ENCODE results near the gene MSH5.
A peak's percentile ranks its signal among the peaks of the same experiment; 100 is the strongest.
"Not testable (repeated sequence)": the region's sequence is repeated elsewhere in the genome, so short reads cannot be mapped to it uniquely, and the experiment has no call there.

The MSH5 gene

DNA sequence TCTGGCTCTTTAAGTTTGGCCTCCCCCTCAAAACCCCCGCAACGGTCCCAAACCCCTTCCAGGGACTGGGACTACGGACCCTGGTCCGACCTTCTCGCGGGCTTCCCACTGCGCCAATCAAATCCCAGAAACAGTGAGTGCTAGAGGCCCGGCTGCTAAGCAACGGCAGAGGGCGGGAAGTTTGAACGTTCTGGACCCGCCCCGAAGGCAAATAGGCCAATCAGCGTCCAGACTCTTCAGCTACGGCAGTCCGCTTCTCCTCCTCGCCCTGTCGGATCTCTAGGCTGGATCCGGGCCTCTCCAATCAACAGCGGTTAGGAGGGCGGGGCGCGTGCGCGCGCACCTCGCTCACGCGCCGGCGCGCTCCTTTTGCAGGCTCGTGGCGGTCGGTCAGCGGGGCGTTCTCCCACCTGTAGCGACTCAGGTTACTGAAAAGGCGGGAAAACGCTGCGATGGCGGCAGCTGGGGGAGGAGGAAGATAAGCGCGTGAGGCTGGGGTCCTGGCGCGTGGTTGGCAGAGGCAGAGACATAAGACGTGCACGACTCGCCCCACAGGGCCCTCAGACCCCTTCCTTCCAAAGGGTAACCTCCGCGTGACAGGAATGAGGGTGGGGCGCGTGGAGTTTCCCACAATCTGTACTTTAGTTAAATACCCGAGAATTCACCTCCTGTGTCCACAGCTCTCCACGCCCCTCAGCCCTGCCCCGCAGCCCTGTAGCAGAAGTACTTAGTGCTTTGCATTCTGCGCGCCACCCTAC lies at the start of gene MSH5:
MSH5 (plus strand) TSS at position 367 of the 758 bp plus-strand sequence. CDS start 462 bp downstream, outside the sequence.
- peak; percentile 100 for DNase-seq

DNA sequence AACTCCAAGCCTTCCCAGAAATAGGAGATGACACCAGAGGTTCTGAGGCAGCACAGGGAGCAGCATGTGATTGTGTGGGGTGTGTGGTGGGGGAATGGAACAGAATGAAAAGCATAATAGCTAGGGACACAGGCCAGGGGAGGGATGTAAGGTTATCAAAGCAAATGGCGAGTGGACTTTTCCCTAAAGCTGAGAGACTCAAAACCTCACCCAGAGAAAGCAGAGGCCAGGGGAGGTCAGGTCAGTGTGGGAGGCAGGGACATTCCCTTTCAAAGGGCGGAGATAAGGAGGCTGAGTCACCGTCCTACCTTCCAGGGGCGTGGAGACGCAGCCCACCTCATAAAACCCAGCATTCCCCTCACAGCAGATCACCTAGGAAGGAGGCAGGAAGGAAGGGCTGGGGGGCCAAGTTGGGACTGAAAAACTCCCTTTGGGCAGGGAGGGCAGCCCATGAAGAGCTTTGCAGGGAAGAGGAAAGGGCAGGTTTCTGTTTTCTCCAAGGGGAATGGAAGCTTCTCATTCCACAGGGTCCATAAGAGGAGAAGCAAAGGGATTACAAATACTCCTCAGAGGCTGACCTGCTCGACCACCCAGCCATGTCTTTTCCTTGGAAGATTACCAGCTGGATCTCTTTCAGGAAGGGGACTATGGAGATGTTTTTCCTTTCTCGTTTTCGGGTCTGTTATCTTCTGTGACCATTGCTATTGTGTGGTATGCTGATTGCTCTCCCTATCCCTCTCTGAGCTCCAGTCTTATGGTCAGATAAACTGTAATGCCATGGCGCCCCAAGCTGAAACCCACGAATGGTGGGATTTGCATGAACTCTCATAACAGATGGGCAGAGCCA lies 49.4 kb upstream of the MSH5 start:
- peak; percentile 71 for DNase-seq

DNA sequence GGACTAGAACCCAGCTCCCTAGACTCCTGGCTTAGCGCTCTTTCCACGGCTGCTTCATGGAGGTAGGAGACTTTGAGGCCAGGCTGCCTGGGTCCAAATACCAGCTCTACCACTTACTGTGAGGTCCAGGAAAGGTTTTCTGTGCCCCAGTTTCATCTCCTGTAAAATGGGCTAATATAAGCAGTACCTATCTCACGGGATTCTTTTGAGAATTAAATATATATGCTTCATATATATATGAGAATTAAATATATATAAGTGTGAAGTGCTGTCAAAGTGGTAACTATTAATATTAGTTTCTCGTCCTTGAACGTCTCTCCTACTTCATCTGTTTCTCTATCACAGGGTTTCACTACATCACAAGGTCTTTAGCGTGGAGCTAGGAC lies 48.7 kb upstream of the MSH5 start:
- no peak for DNase-seq

DNA sequence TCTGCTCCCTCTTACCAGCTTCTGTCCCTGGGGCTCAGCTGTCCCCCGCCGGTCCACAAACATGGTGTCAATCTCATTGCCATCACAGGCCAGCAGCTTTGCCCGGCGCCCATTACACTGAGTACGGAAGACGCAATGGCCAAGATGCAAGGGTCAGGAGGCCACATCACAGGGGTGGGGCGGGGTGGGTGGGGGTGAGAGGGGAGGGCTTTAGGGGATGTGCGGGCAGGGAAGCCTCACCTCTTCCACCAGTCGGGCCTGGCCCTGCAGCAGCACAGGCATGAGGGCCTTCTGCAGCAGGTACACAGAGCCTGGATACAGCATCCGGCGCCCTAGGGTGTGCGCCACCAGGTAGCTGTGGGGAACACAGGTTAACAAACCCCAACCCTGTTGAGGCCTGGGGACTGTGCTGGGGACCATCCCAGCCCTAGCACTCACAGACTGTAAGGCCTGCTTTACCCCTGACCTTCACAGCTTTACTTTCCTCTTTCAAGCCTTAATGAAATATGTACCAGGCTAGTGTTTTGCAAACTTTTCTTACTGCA lies 48.2 kb upstream of the MSH5 start:
- no peak for DNase-seq

DNA sequence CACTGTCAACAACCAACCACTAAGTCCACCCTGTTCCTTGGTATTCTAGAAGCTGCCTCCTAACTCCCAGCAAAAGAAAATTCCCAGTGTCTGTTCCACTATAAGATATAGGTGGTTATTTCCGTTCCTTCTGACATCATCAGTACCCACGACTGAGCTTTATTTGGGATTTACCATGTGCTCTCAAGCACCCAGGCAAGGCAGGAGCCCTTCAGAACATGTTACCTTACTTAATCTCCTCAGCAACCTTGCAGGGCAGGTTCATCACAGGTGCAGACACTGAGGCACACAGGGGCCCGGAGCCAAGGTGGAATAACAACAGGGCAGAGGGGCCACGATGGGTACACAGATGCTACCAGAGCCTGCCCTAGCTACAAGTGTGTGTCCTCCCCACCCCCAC lies 47.5 kb upstream of the MSH5 start:
- no peak for DNase-seq

DNA sequence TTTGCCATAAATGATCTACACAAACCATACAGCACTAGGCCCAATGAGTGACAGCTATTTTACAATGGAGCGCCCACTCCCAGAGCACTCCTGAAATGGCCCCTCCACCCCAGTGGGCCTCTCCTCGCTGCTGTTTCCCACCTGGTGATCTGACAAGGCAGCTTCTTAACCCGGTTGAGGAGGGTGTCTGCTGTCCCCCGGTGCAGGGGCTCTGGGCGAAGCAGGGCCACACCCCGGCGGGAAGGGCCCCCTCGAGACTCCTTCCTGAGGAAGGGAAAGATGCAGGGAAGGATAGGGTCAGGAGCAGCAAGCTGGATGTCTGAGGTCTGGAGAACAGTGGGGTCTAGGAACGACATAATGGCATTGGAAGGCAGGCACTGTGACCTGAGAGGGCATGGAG lies 46.9 kb upstream of the MSH5 start:
- DNase-seq, result no peak

DNA sequence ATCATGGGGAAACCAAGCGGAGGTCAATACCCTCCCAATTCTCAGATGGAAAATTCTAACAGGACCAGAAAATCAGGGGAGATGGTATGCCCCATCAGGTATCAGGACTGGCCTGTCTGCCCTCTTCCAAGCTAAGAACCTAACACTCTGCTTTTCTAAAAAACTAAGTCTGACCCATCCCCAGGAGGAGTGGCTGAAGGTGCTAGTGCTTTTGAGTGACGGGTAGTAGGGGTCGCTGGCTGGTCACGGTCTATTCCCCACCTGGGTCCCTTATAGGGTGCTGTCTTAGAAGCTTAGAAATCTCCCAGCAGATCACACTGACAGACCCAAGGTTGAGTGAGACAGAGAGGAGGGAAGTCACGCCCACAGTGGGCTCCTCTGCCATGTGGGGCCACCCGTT lies 46.3 kb upstream of the MSH5 start:
- no peak for DNase-seq

DNA sequence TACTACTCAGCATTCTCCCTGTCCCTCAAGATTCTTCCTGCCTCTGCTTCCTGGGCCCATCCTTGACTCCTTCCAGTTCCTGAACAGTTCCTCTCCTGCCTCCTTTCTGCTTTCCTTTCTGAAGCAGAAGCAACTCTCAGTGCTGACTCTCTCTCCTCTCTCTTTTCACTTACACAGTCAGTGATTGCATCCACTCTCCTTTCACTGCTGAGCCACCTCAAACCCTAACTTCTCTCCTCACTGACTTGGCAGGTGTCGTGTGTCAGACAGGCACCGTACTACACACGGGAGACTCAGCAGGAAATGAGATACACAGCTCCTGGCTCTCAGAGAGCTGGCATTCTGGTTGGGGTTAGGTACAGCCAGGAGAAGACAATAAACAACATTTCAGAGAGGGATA lies 42.2 kb upstream of the MSH5 start:
- no peak for DNase-seq

DNA sequence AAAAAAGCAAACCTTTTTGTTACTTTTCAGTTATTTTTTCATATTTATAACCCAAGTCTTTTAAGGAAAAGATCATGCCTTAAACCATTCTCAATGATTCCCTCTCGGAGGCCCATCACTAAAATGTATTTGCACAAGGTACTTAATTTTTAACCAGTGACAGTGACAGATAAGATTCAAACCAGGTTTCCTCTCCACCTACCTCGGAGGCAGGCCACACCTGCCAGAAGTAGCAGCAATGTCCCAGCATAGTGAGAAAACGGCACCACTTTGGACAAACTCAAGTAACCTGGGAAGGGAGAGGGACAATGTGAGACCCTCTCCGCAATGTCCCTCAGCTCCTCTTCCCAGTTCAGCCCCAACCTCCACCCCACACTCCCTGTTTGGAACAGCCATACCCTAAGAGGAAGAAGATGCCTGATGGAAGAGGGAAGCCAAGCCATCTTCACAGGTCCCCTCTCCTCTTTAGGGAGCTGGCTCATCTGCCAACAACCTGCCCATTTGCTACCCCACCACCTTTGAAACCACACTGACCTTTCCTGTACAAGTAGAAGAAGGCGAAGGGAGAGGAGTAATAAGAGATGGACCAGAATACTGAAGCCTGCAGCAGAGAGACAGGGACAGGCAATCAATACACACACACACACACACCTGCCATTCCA lies 38.9 kb upstream of the MSH5 start:
- no peak for DNase-seq

DNA sequence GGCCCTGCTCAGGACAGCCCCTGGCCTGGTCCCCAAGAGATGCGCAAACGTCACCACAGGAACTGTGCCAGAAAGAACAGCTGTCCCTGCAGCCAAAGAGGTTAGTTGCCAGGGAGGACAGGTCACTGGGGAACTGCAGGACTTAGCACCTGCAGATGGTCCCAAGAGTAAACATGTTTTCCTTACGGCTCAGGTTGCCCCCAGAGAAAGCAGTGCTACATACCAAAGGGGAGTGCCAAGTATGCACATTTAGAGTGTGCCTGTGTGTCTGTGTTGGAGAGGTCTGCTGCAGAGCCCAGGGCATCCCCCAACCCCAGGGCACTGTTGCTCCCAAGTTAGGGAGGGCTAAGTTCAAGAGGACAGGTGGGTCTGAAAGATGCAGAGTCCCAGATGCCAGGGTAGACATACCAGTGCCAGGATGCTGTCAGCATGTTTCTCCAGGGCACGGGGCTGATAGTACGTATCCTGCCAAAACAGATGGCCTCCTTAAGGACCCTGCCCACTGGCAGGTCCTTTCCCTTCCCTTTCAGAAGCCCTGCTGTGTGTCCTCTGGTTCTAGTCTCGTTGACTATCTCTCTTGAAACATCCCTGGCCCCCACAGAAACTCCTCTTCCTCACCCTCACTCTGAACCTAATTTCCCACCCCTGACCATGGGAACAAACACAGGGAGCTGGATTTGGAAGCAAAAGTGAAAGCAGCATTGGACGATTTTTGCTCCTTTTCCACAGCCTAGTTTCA lies 38.0 kb upstream of the MSH5 start:
- peak; percentile 68 for DNase-seq

DNA sequence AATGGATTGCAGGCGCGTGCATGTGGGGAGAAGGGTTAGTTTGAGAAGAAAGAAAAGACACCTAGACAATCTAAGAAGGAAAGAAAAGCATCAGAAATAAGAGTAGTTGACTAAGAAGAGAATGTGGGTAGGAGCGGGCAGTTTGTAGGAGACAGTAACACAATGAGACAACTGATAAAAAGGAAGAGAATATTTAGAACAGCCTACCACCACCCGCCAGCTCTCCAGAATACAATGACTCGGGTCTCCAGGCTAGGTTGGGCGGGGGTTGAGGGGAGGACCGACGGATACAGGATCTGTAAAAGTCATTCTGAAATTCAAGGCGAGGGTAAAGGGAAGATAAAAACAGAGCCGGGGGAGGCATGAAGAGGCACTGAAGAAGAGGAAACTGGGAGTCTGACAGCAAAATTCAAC lies 37.4 kb upstream of the MSH5 start:
- DNase-seq, result no peak

DNA sequence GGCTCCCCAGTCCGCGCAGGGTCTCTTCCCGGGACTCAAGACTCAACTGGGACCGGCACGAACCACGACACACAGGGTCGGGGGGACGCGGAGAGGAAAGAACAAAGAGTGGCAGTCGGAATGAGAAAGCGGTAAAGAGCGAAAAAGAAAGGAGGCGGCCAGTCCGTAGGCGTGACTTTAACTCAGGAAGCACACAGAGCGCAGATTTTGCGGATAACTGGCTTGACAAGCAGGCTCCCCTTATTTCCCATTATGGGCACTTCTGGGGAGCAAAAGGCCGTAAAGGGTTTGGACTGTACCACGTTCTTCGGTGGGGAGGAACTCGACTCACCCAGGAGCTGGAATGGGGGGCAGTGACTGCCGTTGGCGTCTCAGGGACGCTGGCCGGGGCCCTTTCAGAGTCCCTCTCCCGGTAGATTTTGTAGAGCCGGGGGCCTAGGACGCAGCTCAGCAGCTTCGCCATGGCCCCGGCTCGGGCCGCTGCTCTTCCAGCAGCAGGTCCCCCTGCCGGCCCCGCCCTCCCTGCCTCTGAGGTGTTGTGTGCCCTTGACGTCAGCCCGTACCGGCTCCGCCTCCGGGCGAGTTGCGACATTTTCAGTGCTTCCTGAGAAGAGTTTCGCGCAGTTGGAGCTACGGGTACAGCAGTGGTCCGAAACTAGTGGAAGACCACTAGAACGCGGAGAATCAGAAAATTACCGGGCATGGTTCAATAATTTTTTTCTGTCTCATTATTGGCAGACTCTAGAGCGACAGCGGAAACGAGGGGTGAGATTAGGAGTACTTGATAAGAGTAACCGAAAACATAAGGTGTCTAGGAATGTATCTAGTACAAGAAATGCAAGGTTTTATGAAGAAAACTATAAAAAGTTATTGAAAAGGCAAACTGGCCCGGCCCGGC lies 36.7 kb upstream of the MSH5 start, which contains the start of gene ABHD16A:
ABHD16A (minus strand) TSS at position 506 of the 898 bp plus-strand sequence; CDS start at position 463, 43 bp downstream.
- peak; percentile 99 for DNase-seq

DNA sequence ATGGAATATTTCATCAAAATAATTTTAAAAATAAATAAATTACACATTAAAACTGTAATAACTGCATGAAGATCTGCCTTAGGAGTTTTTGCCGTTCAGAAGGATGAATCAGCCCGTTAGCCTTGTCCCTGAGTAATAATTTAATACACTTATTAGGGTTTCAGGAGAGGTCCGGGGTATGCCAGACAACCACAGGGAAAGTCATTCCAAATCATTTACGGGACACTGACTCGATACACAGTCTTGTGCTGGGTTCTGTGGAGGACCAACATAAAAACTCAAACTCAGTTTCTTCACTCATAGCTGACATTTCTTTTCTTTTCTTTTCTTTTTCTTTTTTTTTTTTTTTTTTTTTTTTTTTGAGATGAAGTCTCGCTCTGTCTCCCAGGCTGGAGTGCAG lies 33.9 kb upstream of the MSH5 start:
- DNase-seq, result no peak

DNA sequence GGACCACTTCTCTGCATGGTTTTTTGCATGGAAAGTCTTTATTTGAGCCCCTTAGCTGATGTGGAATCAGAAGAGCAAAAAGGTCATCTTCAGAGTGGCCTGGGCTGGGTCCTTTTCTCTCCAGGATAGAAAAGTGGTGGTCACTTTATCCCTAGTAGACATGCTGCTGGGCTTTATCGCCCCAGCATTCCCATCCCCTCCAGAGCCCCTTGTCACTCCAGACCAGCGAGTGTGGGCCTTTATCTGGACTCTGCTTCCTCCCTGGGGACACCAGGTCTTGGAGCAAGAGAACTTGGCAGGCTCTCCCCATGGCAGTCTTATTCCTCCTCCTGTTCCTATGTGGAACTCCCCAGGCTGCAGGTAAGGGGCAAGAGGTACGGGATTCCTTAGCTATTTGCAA lies 33.2 kb upstream of the MSH5 start, which contains the start of gene LY6G6F:
LY6G6F (plus strand) TSS at position 268 of the 400 bp plus-strand sequence; CDS start at position 309, 41 bp downstream.
- DNase-seq, result no peak

DNA sequence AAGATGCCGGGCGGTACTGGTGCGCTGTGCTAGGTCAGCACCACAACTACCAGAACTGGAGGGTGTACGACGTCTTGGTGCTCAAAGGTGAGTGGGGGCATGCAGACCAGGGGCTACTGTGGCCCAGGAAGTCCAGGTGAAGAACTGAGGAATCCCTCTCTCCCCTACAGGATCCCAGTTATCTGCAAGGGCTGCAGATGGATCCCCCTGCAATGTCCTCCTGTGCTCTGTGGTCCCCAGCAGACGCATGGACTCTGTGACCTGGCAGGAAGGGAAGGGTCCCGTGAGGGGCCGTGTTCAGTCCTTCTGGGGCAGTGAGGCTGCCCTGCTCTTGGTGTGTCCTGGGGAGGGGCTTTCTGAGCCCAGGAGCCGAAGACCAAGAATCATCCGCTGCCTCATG lies 32.1 kb upstream of the MSH5 start:
- DNase-seq, result no peak

DNA sequence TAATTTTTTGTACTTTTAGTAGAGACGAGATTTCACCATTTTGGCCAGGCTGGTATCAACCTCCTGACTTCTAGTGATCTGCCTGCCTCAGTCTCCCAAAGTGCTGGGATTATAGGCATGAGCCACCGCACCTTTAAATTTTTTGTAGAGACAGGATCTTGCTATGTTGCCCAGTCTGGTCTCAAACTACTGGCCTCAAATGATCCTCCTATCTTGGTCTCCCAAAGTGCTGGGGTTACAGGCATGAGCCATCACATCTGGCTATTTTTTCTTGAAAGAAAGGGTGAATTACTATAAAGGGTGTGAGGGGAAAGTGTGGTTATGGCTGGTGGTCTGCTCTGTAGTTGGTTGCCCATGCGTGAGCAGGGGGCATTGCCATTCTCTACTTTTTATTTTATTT lies 31.6 kb upstream of the MSH5 start:
- DNase-seq, result no peak

DNA sequence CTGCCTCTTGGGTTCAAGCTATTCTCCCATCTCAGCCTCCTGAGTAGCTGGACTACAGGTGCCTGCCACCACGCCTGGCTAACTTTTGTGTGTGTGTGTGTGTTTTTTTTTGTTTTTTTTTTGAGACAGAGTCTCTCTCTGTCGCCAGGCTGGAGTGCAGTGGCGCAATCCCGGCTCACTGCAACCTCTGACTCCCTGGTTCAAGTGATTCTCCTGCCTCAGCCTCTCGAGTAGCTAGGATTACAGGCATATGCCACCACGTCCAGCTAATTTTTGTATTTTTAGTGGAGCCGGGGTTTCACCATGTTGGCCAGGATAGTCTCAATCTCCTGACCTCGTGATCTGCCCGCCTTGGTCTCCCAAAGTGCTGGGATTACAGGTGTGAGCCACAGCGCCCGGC lies 30.6 kb upstream of the MSH5 start:
- not testable (repeated sequence) for DNase-seq

DNA sequence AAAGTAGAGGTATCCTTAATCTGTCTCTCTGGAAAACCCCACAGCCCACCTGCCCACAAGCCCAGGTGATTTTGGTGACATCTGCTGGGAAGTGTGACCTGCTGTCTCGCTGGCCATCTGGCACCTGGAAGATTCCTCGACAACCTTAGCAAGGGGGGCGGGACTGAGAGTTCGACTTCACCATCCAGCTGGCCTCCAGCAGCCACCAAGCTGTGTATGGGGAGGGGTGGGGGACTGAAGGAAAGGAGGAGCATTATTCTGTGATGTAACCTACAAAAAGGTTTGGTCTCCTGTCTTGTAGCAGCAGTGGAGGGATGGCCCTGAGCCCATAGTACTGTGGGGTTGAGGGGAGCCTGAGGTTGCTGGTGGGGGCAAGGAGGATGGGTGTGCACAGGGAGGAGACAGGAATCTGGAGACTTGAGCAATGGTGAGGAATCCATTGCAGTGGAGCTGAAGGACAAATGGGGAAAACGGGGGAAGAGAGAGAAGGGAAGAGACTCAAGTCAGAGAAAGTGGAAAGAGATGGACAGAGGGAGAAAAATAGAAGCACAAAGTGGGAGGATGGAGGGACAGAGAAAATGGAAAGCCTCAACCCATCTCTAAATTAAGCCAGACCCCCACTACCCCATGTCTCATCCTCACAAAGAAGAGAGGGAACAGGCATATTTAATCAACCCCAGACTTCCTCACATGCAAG lies 29.1 kb upstream of the MSH5 start:
- DNase-seq, result no peak

DNA sequence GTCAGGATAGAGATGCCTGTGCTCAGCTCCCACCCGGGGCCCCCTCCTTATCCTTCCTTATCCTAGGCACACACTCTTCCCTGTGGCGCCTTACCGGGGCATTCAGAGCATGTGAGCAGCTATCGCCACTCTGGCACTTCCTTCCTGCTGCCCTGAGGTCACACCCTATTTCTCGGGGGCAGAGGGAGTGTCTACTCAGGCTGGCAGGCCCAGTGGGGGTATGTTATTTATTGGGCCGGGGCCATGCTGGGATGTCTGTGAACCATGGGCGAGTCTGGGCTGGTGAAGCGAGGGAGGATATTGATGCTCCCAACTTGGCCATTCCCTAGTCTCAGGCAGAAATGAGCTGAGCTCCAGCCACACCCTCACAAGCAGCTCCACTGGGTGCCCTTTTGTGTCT lies 28.6 kb upstream of the MSH5 start:
- DNase-seq, result peak; percentile 34

DNA sequence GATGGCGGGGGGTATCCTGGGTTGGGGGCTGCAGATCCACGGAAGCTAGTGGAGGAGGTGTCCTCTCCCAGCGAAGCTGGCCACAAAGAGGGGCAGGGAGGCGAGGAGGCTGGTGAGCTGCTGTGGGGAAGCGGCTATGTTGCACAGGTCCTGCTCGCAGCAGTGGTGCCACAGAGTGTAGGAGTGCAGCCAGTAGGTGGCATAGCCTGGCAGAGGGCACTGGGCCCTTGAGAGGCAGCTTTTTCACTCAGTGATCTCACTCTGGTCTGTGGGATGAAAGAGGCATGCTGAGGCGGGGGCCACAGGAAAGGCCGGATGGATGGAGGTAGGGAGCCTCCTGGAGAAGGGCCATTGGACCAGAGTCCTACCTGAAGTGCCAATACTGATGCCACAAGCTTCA lies 27.5 kb upstream of the MSH5 start:
- DNase-seq, result no peak

DNA sequence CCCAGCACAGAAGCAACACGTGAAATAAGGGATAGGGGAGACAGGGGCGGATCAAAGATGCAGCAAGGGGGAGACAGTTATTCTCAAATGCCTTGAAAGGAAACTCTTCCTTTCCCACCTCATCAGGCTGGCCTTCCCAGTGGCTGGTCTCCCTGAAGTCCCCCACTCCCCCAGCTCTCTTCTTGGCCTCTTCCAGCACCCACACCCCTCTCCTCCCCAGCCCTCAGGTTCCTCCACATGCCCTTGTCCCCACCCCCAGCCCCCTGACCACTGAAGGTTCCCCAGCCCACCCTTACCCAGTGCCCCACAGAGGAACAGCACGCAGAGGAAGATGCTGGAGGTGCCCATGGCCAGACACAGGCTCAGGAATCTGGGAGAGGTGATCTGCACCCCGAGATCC lies 26.3 kb upstream of the MSH5 start:
- DNase-seq, result no peak

Measured in OCI-M1 (cell line).